ENCODE results near the gene VAV1. TPM values are rescaled to one million over a fixed set of nuclear protein-coding genes. Genes with fewer than 3 reads are reported as not detected.
A peak's percentile ranks its signal among the peaks of the same experiment; 100 is the strongest.
"Not testable (repeated sequence)": the region's sequence is repeated elsewhere in the genome, so short reads cannot be mapped to it uniquely, and the experiment has no call there.

The VAV1 gene
- total RNA-seq, 2 donors from 2014 or later, result 7.6 to 12.2 TPM

- ATAC-seq (ENCODE audit: insufficient number of reproducible peaks, low FRiP score, low read depth) (no peak), DNase-seq (ENCODE audit: low spot score) (no peak)
- Histone ChIP-seq H3K27me3 (replicated peaks; ENCODE audit: insufficient read depth) (no peaks in the 10 kb centered on the region), H3K9me3 (no peaks in the 10 kb centered on the region), H3K36me3 (no peaks in the 10 kb centered on the region), H3K4me3 (no peak overlapping the region), H3K27ac (no peak overlapping the region), H3K4me1 (ENCODE audit: control insufficient read depth in 1 of 2, low read depth in 2 of 2) (peaks cover 4 to 17% of the 10 kb centered on the region in 2 donors)
- TF ChIP-seq CTCF (IDR thresholded peaks at IDR 0.05), result no peak
Measured at GRCh38 chr19:6796278-6796677, 23.8 kb downstream of the VAV1 start.

DNA sequence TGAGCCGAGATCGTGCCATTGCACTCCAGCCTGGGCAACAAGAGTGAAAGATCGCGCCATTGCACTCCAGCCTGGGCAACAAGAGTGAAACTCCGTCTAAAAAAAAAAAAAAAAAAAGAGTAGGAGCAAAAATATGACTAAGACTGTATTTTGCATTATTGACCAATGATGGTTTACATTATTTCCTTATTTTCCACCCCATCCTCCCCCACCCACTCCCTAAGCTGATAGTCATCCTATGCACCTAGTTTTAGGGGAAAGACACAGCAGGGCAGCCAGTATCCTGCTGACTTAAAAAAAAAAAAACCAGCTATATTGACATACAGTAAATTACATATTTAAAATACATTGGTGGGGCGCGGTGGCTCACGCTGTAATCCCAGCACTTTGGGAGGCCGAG is 25.1 kb downstream of the VAV1 start:
- Histone ChIP-seq H3K27ac (no peak overlapping the region), H3K27me3 (replicated peaks; ENCODE audit: insufficient read depth) (no peaks in the 10 kb centered on the region), H3K4me3 (no peak overlapping the region), H3K4me1 (ENCODE audit: control insufficient read depth in 1 of 2, low read depth in 2 of 2) (peaks cover 4 to 23% of the 10 kb centered on the region in 2 donors), H3K36me3 (no peaks in the 10 kb centered on the region), H3K9me3 (no peaks in the 10 kb centered on the region)
- no peak for TF ChIP-seq CTCF (IDR thresholded peaks at IDR 0.05)
- ATAC-seq (ENCODE audit: insufficient number of reproducible peaks, low FRiP score, low read depth) (no peak), DNase-seq (ENCODE audit: low spot score) (no peak)

- Histone ChIP-seq H3K4me3 (peak overlapping the region; percentile 11), H3K4me1 (ENCODE audit: control insufficient read depth in 1 of 2, low read depth in 2 of 2) (peaks cover 4 to 23% of the 10 kb centered on the region in 2 donors), H3K27ac (peak overlapping the region; percentile 42 to 56)
- ATAC-seq (ENCODE audit: insufficient number of reproducible peaks, low FRiP score, low read depth); H3K9me3 ChIP-seq; H3K27me3 ChIP-seq (replicated peaks; ENCODE audit: insufficient read depth); DNase-seq (ENCODE audit: low spot score); H3K36me3 ChIP-seq: not testable (repeated sequence)
Measured at GRCh38 chr19:6800160-6800790, 27.8 kb downstream of the VAV1 start.

- Histone ChIP-seq H3K27ac (peak overlapping the region in 1 of 2 donors; percentile 49), H3K9me3 (no peaks in the 10 kb centered on the region), H3K27me3 (replicated peaks; ENCODE audit: insufficient read depth) (no peaks in the 10 kb centered on the region), H3K4me1 (ENCODE audit: control insufficient read depth in 1 of 2, low read depth in 2 of 2) (peaks cover 4 to 23% of the 10 kb centered on the region in 2 donors), H3K36me3 (no peaks in the 10 kb centered on the region), H3K4me3 (peak overlapping the region; percentile 70)
- ATAC-seq (ENCODE audit: insufficient number of reproducible peaks, low FRiP score, low read depth) (no peak), DNase-seq (ENCODE audit: low spot score) (no peak)
- no peak for TF ChIP-seq CTCF (IDR thresholded peaks at IDR 0.05)
Measured at GRCh38 chr19:6800991-6801484, 28.5 kb downstream of the VAV1 start.

DNA sequence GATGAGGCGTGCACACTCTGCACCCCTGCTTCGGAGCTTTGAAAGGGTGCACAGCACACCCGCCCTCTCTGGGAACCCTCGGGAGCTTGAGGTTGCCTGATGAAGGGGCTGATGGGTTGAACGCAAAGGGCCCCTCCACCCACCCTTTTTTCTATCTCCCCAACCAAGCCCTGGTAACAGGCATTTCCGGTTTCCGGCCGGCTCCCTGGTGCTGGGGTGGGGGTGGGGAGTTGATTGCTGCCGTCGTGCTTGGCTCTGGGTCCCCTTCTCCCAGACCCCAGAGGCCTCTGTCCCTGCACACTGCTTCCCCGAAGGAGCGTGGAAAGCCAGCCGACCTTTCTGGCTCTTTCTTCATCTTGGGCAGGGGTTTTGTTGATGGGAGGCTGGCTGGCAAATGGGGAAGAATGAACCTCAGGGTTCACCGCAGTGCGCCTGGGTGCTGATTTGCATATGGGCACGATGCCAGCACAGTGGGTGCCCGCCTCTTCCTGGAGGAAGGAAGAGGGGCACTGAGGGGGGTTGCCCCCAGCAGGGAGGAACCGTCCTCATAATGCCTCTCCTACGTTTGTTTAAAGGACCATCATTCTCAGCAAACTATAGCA is 29.1 kb downstream of the VAV1 start:
- no peak for TF ChIP-seq CTCF (IDR thresholded peaks at IDR 0.05)
- ATAC-seq (ENCODE audit: insufficient number of reproducible peaks, low FRiP score, low read depth) (no peak), DNase-seq (ENCODE audit: low spot score) (no peak)
- Histone ChIP-seq H3K36me3 (no peaks in the 10 kb centered on the region), H3K4me1 (ENCODE audit: control insufficient read depth in 1 of 2, low read depth in 2 of 2) (peaks cover 4 to 23% of the 10 kb centered on the region in 2 donors), H3K27ac (peak overlapping the region in 1 of 2 donors; percentile 49), H3K4me3 (peak overlapping the region; percentile 70), H3K27me3 (replicated peaks; ENCODE audit: insufficient read depth) (no peaks in the 10 kb centered on the region), H3K9me3 (no peaks in the 10 kb centered on the region)
